Esophagus squamous epithelium (tissue), 4 donors: ENCODE results near the gene PUS10.

Experiments
- POLR2A ChIP-seq, 4 donors: fragments of 450-650 bp; IDR thresholded peaks; one replicate each; pipeline ENCODE4 v1.6.1; 2017; ENCODE audit warnings: antibody characterized with exemption in 4 of 4, mild to moderate bottlenecking in 4 of 4, moderate library complexity in 3 of 4
- TF ChIP-seq, protein P1 (sequence below), 6 experiments: fragments of 450-650 bp in 4 of 6; fragments of 200-600 bp in 2 of 6; sonication (generic) in 2 of 6; IDR thresholded peaks; one replicate each; pipeline ENCODE4 v1.5.1; 2016 to 2019; ENCODE audit warnings: antibody characterized with exemption in 6 of 6, mild to moderate bottlenecking in 4 of 6, moderate library complexity in 4 of 6

DNA sequence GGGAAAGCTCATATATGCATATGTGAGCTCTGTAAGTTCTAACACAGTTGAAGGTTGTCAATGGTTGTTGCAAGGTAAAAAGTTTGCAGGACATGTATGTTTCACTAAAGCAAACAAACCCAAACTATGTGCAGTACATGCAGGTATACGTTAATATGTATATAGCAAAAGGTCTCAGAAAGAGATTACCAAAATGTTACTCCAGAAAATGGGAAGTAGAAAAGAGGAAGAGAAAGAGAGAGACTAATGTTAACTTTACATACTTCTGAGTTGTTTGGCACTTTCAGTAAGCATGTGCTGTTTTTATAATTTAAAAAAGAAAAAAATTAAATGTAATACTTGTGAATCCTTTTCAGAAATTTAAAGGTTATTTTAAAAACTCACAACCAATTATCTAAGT is 33.3 kb downstream of the PUS10 start:
- TF ChIP-seq, protein P1, sequence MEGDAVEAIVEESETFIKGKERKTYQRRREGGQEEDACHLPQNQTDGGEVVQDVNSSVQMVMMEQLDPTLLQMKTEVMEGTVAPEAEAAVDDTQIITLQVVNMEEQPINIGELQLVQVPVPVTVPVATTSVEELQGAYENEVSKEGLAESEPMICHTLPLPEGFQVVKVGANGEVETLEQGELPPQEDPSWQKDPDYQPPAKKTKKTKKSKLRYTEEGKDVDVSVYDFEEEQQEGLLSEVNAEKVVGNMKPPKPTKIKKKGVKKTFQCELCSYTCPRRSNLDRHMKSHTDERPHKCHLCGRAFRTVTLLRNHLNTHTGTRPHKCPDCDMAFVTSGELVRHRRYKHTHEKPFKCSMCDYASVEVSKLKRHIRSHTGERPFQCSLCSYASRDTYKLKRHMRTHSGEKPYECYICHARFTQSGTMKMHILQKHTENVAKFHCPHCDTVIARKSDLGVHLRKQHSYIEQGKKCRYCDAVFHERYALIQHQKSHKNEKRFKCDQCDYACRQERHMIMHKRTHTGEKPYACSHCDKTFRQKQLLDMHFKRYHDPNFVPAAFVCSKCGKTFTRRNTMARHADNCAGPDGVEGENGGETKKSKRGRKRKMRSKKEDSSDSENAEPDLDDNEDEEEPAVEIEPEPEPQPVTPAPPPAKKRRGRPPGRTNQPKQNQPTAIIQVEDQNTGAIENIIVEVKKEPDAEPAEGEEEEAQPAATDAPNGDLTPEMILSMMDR (IDR thresholded peaks at IDR 0.05): no peak
- no peak for TF ChIP-seq POLR2A (IDR thresholded peaks at IDR 0.05)
